GM19240 (cell line): ENCODE data around the gene DENND1B.

Experiments used
- DNase-seq: peaks from one replicate; pipeline ENCODE4 v3.0.0; 2011; ENCODE audit warnings: low spot score; ENCODE audit not compliant: insufficient read length

DENND1B gene

GRCh38 chr1:197468543-197469175 lies 306.6 kb downstream of the DENND1B start:
- no peak for DNase-seq

GRCh38 chr1:197467881-197468280 lies 307.4 kb downstream of the DENND1B start:
- no peak for DNase-seq

- DNase-seq, result no peak
Observed at GRCh38 chr1:197466813-197467212, 308.5 kb downstream of the DENND1B start.

GRCh38 chr1:197465528-197466327 lies 309.6 kb downstream of the DENND1B start:
- DNase-seq, result no peak

GRCh38 chr1:197464044-197464443 lies 311.2 kb downstream of the DENND1B start:
- DNase-seq, result no peak

GRCh38 chr1:197463142-197463541 lies 312.1 kb downstream of the DENND1B start:
- no peak for DNase-seq

GRCh38 chr1:197462539-197462938 lies 312.7 kb downstream of the DENND1B start:
- no peak for DNase-seq
